Lung (tissue), 12 donors: Measurements from ENCODE around the gene TPM4. TPM values are rescaled to one million over a fixed set of nuclear protein-coding genes. Genes with fewer than 3 reads are reported as not detected.

Experiments
- ATAC-seq: fragments of 200-7000 bp; cut with Tn5 transposase; one replicate; pipeline ENCODE4 v1.9.1; 2020; ENCODE audit warnings: moderate number of reproducible peaks; ENCODE audit not compliant: insufficient read depth, low FRiP score
- DNase-seq, 3 donors: peaks; one replicate each; pipeline ENCODE4 v3.0.0-alpha.2; 2013 to 2017
- H3K27ac ChIP-seq, 2 donors: one replicate each; pipeline ENCODE4 v1.5.1; 2013; ENCODE audit warnings: mild to moderate bottlenecking in 2 of 2, moderate library complexity in 2 of 2, control low read depth in 1 of 2, inconsistent platforms in 1 of 2, low read depth in 1 of 2, low read length in 1 of 2
- H3K27me3 ChIP-seq, 3 donors: one replicate each; pipeline ENCODE4 v1.5.1; 2013; ENCODE audit warnings: low read length in 2 of 3; ENCODE audit not compliant: control insufficient read depth in 3 of 3, insufficient read depth in 3 of 3
- H3K36me3 ChIP-seq, 4 donors: one replicate each; pipeline ENCODE4 v1.5.1; 2013; ENCODE audit warnings: low read length in 4 of 4, mild to moderate bottlenecking in 1 of 4, moderate library complexity in 1 of 4; ENCODE audit not compliant: control insufficient read depth in 4 of 4, insufficient read depth in 4 of 4
- H3K4me1 ChIP-seq, 5 donors: one replicate each; pipeline ENCODE4 v1.5.1; 2013; ENCODE audit warnings: low read length in 5 of 5, mild to moderate bottlenecking in 2 of 5, moderate library complexity in 1 of 5; ENCODE audit not compliant: control insufficient read depth in 5 of 5, insufficient read depth in 5 of 5
- H3K4me3 ChIP-seq: one replicate; pipeline ENCODE4 v1.5.1; 2013; ENCODE audit warnings: mild to moderate bottlenecking, control low read depth, moderate library complexity
- H3K9ac ChIP-seq, 2 donors: one replicate each; pipeline ENCODE4 v1.5.1; 2013; ENCODE audit warnings: low read length in 2 of 2, control low read depth in 1 of 2; ENCODE audit not compliant: insufficient read depth in 1 of 2
- H3K9me3 ChIP-seq, 4 donors: one replicate each; pipeline ENCODE4 v1.5.1; 2013; ENCODE audit warnings: low read length in 3 of 4, mild to moderate bottlenecking in 1 of 4, moderate library complexity in 1 of 4; ENCODE audit not compliant: control insufficient read depth in 4 of 4, insufficient read depth in 3 of 4
- CTCF ChIP-seq: IDR thresholded peaks from 2 replicates; pipeline ENCODE4 v1.5.1; 2012; ENCODE audit warnings: mild to moderate bottlenecking; ENCODE audit errors: control extremely low read depth, extremely low read depth
- WGBS, 2 donors: extraction: QIAGEN DNeasy Blood & Tissue Kit; methylation state at CpG; one replicate each; pipeline ENCODE4 v1.1.7; 2013; 5-methylcytosine and 5-hydroxymethylcytosine counted together
- polyA plus RNA-seq, 2 donors: library from polyadenylated mRNA; stranded (reverse); fragments of 200-250 nt; gene quantifications; one replicate each; pipeline ENCODE4 v1.2.1, GENCODE V29; 2013
- total RNA-seq, 2 donors: library from RNA; depleted of rRNA in 1 of 2; stranded (reverse); fragments of >200 nt in 1 of 2; gene quantifications; one replicate each; pipeline ENCODE4 v1.2.1, GENCODE V29; 2014 to 2021
- donor health status: control.
- donor health status: control.
- donor health status: Bipolar disorder and iron deficiency.
- donor health status: healthy.
- donor health status: DM: yes; HTN: yes; CAD: no.

TPM4 gene
- total and polyA plus RNA-seq, 4 donors: 274 to 438 (median 383) TPM

- H3K36me3 ChIP-seq: peaks cover 24 to 60% (median 42%) of the 10 kb centered on the region in 4 donors
- no peak overlapping the region for H3K27ac ChIP-seq
- peaks cover 0 to 4% (median 0%) of the 10 kb centered on the region in 4 donors for H3K9me3 ChIP-seq
- ATAC-seq: no peak
- H3K4me3 ChIP-seq: no peak overlapping the region
- WGBS, 2 donors: 97 to 100% methylated on average over 3 of the region's 3 CpGs
- no peaks in the 10 kb centered on the region for H3K4me1 ChIP-seq
- no peaks in the 10 kb centered on the region for H3K27me3 ChIP-seq
- no peak for TF ChIP-seq CTCF
- no peak for DNase-seq
- no peak overlapping the region for H3K9ac ChIP-seq
Observed at GRCh38 chr19:16131648-16132047, 55.4 kb downstream of the TPM4 start.

DNA sequence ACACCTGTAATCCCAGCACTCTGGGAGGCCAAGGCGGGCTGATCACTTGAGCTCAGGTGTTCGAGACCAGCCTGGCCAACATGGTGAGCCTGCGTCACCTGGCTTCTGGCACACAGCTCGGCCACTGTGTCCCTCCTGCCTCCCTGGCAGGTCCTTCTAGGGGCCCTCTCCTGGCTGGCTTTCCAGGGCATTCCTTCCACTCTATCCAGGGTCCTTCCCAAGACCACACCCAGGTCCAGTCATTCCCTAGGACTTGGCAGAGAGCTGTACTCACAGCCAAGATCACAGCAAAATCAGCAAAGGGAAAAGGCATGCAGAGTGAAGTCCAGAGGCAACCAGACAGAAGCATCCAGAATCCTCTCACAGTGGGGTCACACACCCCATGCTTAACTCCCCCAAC, 57.5 kb downstream of the TPM4 start:
- no peak overlapping the region for H3K9ac ChIP-seq

GRCh38 chr19:16134510-16134909, 58.2 kb downstream of the TPM4 start:
- peaks cover 19 to 34% (median 27%) of the 10 kb centered on the region in 4 donors for H3K36me3 ChIP-seq
- no peak for ATAC-seq
- no peak overlapping the region for H3K9ac ChIP-seq

More for the DNA sequence above, 57.5 kb downstream of the TPM4 start:
- Histone ChIP-seq H3K27me3 (no peaks in the 10 kb centered on the region), H3K27ac (no peak overlapping the region), H3K4me1 (no peaks in the 10 kb centered on the region), H3K36me3 (peaks cover 24 to 41% (median 33%) of the 10 kb centered on the region in 4 donors), H3K9me3 (peaks cover 0 to 4% (median 0%) of the 10 kb centered on the region in 4 donors), H3K4me3 (no peak overlapping the region)
- DNase-seq (no peak), ATAC-seq (no peak)
- TF ChIP-seq CTCF: no peak
- 93 to 95% methylated on average over 4 of the region's 4 CpGs for WGBS, 2 donors

More at GRCh38 chr19:16134510-16134909, 58.2 kb downstream of the TPM4 start:
- TF ChIP-seq CTCF: no peak
- no peaks in the 10 kb centered on the region for H3K27me3 ChIP-seq
- DNase-seq: no peak
- WGBS, 2 donors: 51 to 73% methylated on average over 7 of the region's 7 CpGs
- peaks cover 0 to 4% (median 0%) of the 10 kb centered on the region in 4 donors for H3K9me3 ChIP-seq
- H3K27ac ChIP-seq: no peak overlapping the region
- H3K4me3 ChIP-seq: no peak overlapping the region
- H3K4me1 ChIP-seq: peaks cover 0 to 3% (median 0%) of the 10 kb centered on the region in 5 donors
